SW480 (cell line): ENCODE data around the gene GNAS.

Experiments used
- DNase-seq: peaks from one replicate; pipeline ENCODE4 v3.0.0-alpha.2; 2016; ENCODE audit warnings: low spot score

The GNAS gene

GRCh38 chr20:58899512-58899911, 47.0 kb downstream of the GNAS start:
- DNase-seq = no peak

DNA sequence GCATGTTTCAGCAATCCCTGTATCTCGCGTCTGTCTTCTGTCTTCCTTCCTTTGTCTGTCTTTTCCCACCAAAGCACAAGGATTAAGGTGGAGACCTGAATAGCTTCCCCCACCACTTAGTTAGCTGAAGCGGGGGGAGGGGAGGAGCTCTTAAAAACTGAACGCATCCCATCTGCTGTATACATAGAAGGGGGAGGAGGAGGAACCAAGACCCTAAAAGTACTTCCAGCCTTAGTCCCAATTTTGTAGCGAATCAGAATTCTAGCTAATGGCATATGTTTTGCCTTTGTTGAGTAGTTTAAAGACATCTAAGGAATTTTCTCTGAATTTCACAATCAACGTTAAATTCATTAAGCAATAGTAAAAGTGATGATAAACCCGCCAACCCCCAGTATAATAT, 47.9 kb downstream of the GNAS start:
- no peak for DNase-seq

- DNase-seq = no peak
Observed at GRCh38 chr20:58901488-58902402, 49.2 kb downstream of the GNAS start.

- DNase-seq = no peak
Observed at GRCh38 chr20:58903614-58904013, 51.1 kb downstream of the GNAS start.

- DNase-seq = no peak
Observed at GRCh38 chr20:58905236-58905635, 52.7 kb downstream of the GNAS start.

- no peak for DNase-seq
Observed at GRCh38 chr20:58906111-58906510, 53.6 kb downstream of the GNAS start.

GRCh38 chr20:58906894-58907293, 54.4 kb downstream of the GNAS start:
- DNase-seq = no peak

DNA sequence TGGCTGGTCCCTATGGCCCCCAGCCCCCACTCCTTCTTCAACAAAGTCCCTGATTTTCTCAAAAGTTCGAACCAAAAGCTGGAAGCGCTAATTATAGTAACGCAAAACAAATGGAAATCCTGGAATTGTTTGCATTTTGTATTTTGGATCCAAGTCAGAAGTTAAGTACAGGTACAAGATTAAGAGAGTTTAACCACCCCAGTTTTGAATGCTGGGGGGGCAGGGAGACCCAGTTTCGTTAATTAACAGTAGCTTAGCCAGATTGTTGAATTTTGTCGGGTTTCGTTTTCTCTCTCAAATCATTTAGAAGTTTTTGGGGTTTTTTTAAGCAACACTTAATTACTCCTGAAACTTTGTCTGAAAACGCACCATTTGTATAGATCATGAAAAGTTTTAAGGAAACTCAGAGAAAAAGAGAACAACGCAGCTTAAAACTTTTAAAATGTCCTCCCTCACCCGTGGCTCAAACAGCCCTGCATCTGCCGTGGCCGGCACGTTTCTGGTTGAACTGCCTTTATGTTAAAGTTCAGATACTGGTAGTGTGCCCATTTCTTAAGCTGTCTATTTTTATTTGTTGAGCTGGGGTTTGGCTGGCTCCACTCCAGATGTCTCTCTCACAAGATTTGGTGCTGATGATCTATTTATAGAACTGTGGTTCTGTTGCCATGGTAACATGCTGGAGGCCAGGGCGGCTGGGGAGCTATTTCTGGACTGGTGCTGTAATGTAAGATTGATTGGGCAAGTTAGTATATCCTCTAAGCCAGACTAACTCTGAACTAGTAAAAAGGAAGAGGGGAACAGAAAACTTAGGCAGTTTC, 55.0 kb downstream of the GNAS start:
- DNase-seq = peak; percentile 52

GRCh38 chr20:58908221-58908620, 55.7 kb downstream of the GNAS start:
- no peak for DNase-seq

DNA sequence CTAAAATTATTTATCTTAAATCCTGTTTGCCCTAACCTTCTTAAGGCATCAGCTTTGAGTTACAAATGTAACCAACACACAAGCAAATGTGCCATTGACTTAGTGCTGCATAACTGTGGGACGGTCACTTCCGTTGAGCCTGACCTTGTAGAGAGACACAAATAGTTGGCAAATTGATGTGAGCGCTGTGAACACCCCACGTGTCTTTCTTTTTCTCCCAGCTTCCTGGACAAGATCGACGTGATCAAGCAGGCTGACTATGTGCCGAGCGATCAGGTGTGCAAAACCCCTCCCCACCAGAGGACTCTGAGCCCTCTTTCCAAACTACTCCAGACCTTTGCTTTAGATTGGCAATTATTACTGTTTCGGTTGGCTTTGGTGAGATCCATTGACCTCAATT, 56.4 kb downstream of the GNAS start:
- DNase-seq = no peak

DNA sequence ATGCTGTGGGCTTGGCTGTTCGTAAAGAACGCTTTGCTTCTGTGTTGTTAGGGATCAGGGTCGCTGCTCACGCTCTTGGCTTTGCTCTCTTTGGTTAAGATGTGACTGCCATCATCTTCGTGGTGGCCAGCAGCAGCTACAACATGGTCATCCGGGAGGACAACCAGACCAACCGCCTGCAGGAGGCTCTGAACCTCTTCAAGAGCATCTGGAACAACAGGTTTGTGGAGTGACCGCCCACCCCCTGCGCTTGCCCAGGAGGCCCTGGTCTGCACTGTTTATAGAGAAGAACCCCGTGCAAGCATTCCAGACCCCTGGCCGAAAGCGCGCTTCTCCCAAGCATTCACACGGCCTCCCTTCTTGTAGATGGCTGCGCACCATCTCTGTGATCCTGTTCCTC, 57.1 kb downstream of the GNAS start:
- DNase-seq = no peak

DNA sequence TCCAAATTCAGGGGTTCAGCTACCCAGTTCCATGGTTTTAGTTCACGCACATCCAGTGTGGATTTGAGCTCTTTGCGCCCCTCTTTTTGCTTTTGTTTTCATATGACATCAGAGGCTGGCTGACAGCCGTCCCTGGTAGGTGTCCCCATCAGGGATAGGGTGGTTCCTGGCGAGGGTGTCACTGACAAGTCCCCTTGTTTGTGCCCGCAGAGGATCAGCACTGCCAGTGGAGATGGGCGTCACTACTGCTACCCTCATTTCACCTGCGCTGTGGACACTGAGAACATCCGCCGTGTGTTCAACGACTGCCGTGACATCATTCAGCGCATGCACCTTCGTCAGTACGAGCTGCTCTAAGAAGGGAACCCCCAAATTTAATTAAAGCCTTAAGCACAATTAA, 58.0 kb downstream of the GNAS start:
- DNase-seq = no peak

- DNase-seq = no peak
Observed at GRCh38 chr20:58911309-58911708, 58.8 kb downstream of the GNAS start.

DNA sequence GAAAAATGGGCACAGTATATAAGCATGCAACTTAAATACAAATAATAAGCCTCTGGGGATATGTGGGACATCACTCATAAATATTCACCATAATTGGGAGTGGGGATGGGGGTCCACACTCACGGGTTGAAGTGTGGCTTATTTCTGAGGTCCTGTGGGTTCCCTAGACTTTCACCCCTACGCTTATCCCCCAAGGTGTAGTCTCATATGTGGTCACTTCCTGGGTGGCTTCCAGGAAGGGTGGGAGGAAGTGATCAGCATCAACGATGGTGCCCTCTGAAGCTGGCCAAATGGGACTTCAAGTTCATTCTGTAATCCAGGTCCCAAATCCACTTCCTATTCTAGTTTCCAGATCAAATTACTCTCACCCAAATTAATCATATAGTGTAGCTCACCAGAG, 59.5 kb downstream of the GNAS start:
- no peak for DNase-seq

DNA sequence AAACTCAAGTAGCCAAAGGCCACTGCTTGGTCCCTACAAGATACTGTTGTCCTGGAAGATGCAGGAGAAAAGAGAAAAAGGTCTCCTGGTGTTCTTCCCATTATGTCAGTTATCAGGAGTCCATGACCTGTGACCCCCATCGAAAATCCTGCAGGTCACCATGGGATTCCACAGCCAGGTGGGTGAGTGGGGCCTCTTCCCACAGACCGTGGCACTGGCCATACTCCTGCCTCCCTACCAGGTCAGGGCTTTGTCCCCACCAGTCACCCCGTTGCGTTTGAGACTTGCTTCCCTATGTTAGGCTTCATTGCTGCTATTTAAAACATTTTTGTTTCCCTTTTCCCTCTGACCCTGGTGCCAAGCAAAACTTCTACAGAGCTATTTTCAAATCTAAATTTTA, 60.6 kb downstream of the GNAS start:
- no peak for DNase-seq

- no peak for DNase-seq
Observed at GRCh38 chr20:58918621-58919020, 66.1 kb downstream of the GNAS start.

- DNase-seq = no peak
Observed at GRCh38 chr20:58921564-58921963, 69.0 kb downstream of the GNAS start.

- DNase-seq = no peak
Observed at GRCh38 chr20:58922036-58922435, 69.5 kb downstream of the GNAS start.

- no peak for DNase-seq
Observed at GRCh38 chr20:58923117-58923712, 70.7 kb downstream of the GNAS start.

GRCh38 chr20:58926802-58927489, 74.4 kb downstream of the GNAS start:
- DNase-seq = no peak

GRCh38 chr20:58927490-58928061, 75.1 kb downstream of the GNAS start:
- no peak for DNase-seq

DNA sequence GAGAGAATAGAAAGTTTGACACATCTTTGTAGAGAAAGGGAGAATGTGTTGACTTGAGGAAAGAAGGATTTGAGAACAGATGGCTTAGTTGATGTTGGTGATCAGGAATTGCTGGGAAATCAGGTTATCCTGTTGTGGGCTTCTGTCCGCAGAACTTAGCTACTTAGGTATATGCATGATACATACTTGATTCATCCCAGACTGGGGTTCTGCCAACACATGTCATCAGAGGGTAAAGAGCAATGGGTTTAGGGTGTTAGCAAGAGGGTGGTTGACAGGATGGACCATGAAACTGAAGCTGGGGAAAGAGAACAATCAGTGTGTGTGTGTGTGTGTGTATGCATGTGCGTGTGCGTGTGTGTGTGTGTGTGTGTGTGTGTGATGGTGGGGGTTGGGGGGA, 78.0 kb downstream of the GNAS start:
- DNase-seq = no peak
